ENCODE data around the gene CREB3L2. TPM values are rescaled to one million over a fixed set of nuclear protein-coding genes. Genes with fewer than 3 reads are reported as not detected.

CREB3L2 gene
- total and polyA plus RNA-seq, 4 donors, result 7.4 to 89.1 (median 44.0) TPM

- WGBS, 2 donors, result 75 to 96% methylated on average over 4 of the region's 4 CpGs
- DNase-seq (no peak), ATAC-seq (ENCODE audit: insufficient read depth, low FRiP score) (no peak)
These were observed 126.1 kb downstream of the CREB3L2 start for GRCh38 chr7:137875746-137876145.

GRCh38 chr7:137873979-137874777 is 127.7 kb downstream of the CREB3L2 start:
- H3K27ac ChIP-seq (ENCODE audit: low read depth in 1 of 2, low read length in 1 of 2), result peak overlapping the region in 1 of 2 donors; percentile 13
- ATAC-seq (ENCODE audit: insufficient read depth, low FRiP score) (no peak), DNase-seq (peak in 2 of 3 donors; percentile 67 to 84)
- H3K36me3 ChIP-seq (ENCODE audit: control insufficient read depth in 4 of 4, insufficient read depth in 4 of 4, low read length in 4 of 4), result peaks cover 2 to 29% (median 5%) of the 10 kb centered on the region in 4 donors
- H3K9ac ChIP-seq (ENCODE audit: insufficient read depth in 1 of 2, low read length in 2 of 2), result no peak overlapping the region
- H3K9me3 ChIP-seq (ENCODE audit: control insufficient read depth in 4 of 4, insufficient read depth in 3 of 4, low read length in 3 of 4), result no peaks in the 10 kb centered on the region
- H3K4me1 ChIP-seq (ENCODE audit: control insufficient read depth in 5 of 5, insufficient read depth in 5 of 5, low read length in 5 of 5), result peaks cover 3 to 40% (median 17%) of the 10 kb centered on the region in 5 donors
- 78 to 83% methylated on average over 7 of the region's 7 CpGs for WGBS, 2 donors
- no peak overlapping the region for H3K4me3 ChIP-seq
- H3K27me3 ChIP-seq (ENCODE audit: control insufficient read depth in 3 of 3, insufficient read depth in 3 of 3, low read length in 2 of 3), result no peaks in the 10 kb centered on the region
- no peak for TF ChIP-seq CTCF (IDR thresholded peaks at IDR 0.05; ENCODE audit: control extremely low read depth, extremely low read depth)

More at GRCh38 chr7:137875746-137876145, 126.1 kb downstream of the CREB3L2 start:
- no peak for TF ChIP-seq CTCF (IDR thresholded peaks at IDR 0.05; ENCODE audit: control extremely low read depth, extremely low read depth)
- Histone ChIP-seq H3K36me3 (ENCODE audit: control insufficient read depth in 4 of 4, insufficient read depth in 4 of 4, low read length in 4 of 4) (peaks cover 2 to 37% (median 5%) of the 10 kb centered on the region in 4 donors), H3K9me3 (ENCODE audit: control insufficient read depth in 4 of 4, insufficient read depth in 3 of 4, low read length in 3 of 4) (no peaks in the 10 kb centered on the region), H3K4me3 (no peak overlapping the region), H3K27me3 (ENCODE audit: control insufficient read depth in 3 of 3, insufficient read depth in 3 of 3, low read length in 2 of 3) (no peaks in the 10 kb centered on the region), H3K9ac (ENCODE audit: insufficient read depth in 1 of 2, low read length in 2 of 2) (no peak overlapping the region), H3K4me1 (ENCODE audit: control insufficient read depth in 5 of 5, insufficient read depth in 5 of 5, low read length in 5 of 5) (peaks cover 3 to 41% (median 17%) of the 10 kb centered on the region in 5 donors), H3K27ac (ENCODE audit: low read depth in 1 of 2, low read length in 1 of 2) (no peak overlapping the region)

- no peak overlapping the region for H3K27ac ChIP-seq (ENCODE audit: low read depth in 1 of 2, low read length in 1 of 2)
These were observed 128.4 kb downstream of the CREB3L2 start for GRCh38 chr7:137873524-137873923.

More at GRCh38 chr7:137873524-137873923, 128.4 kb downstream of the CREB3L2 start:
- no peak for TF ChIP-seq CTCF (IDR thresholded peaks at IDR 0.05; ENCODE audit: control extremely low read depth, extremely low read depth)
- Histone ChIP-seq H3K9me3 (ENCODE audit: control insufficient read depth in 4 of 4, insufficient read depth in 3 of 4, low read length in 3 of 4) (no peaks in the 10 kb centered on the region), H3K9ac (ENCODE audit: insufficient read depth in 1 of 2, low read length in 2 of 2) (no peak overlapping the region), H3K36me3 (ENCODE audit: control insufficient read depth in 4 of 4, insufficient read depth in 4 of 4, low read length in 4 of 4) (peaks cover 2 to 25% (median 5%) of the 10 kb centered on the region in 4 donors), H3K4me3 (no peak overlapping the region), H3K4me1 (ENCODE audit: control insufficient read depth in 5 of 5, insufficient read depth in 5 of 5, low read length in 5 of 5) (peaks cover 3 to 35% (median 17%) of the 10 kb centered on the region in 5 donors), H3K27me3 (ENCODE audit: control insufficient read depth in 3 of 3, insufficient read depth in 3 of 3, low read length in 2 of 3) (no peaks in the 10 kb centered on the region)
- no peak for DNase-seq
- WGBS, 2 donors, result 93 to 95% methylated on average over 3 of the region's 3 CpGs
- ATAC-seq (ENCODE audit: insufficient read depth, low FRiP score), result no peak
